ENCODE measurements around the gene MIAT. TPM values are rescaled to one million over a fixed set of nuclear protein-coding genes. Genes with fewer than 3 reads are reported as not detected.
"Not testable (repeated sequence)": the region's sequence is repeated elsewhere in the genome, so short reads cannot be mapped to it uniquely, and the experiment has no call there.

MIAT gene
- total RNA-seq, 4 donors from 2014 or later = 2.0 to 3.0 (median 2.4) TPM

- ATAC-seq (ENCODE audit: low FRiP score) = no peak
- TF ChIP-seq CTCF (IDR thresholded peaks at IDR 0.05) = no peak
- no peak for DNase-seq (ENCODE audit: low spot score)
Measured at GRCh38 chr22:26691377-26691716, 34.0 kb downstream of the MIAT start.

- no peak for TF ChIP-seq CTCF (IDR thresholded peaks at IDR 0.05)
- no peak for ATAC-seq (ENCODE audit: low FRiP score)
- no peak for DNase-seq (ENCODE audit: low spot score)
Measured at GRCh38 chr22:26692215-26692614, 34.8 kb downstream of the MIAT start.

GRCh38 chr22:26697151-26697550 lies 39.8 kb downstream of the MIAT start:
- no peak for DNase-seq (ENCODE audit: low spot score)
- ATAC-seq (ENCODE audit: low FRiP score) = no peak
- TF ChIP-seq CTCF (IDR thresholded peaks at IDR 0.05) = no peak

GRCh38 chr22:26700462-26700861 lies 43.1 kb downstream of the MIAT start:
- no peak for ATAC-seq (ENCODE audit: low FRiP score)
- no peak for DNase-seq (ENCODE audit: low spot score)
- no peak for TF ChIP-seq CTCF (IDR thresholded peaks at IDR 0.05)

- no peak for TF ChIP-seq CTCF (IDR thresholded peaks at IDR 0.05)
- ATAC-seq (ENCODE audit: low FRiP score) = no peak
- DNase-seq (ENCODE audit: low spot score) = no peak
Measured at GRCh38 chr22:26700886-26701285, 43.5 kb downstream of the MIAT start.

- no peak for DNase-seq (ENCODE audit: low spot score)
- no peak for TF ChIP-seq CTCF (IDR thresholded peaks at IDR 0.05)
- ATAC-seq (ENCODE audit: low FRiP score) = no peak
Measured at GRCh38 chr22:26701323-26701722, 43.9 kb downstream of the MIAT start.

GRCh38 chr22:26702906-26703830 lies 45.8 kb downstream of the MIAT start:
- DNase-seq (ENCODE audit: low spot score) (no peak), ATAC-seq (ENCODE audit: low FRiP score) (no peak)
- no peak for TF ChIP-seq CTCF (IDR thresholded peaks at IDR 0.05)

GRCh38 chr22:26705379-26705778 lies 48.0 kb downstream of the MIAT start:
- not testable (repeated sequence) for ATAC-seq (ENCODE audit: low FRiP score)

More at GRCh38 chr22:26705379-26705778, 48.0 kb downstream of the MIAT start:
- not testable (repeated sequence) for DNase-seq (ENCODE audit: low spot score)
